Measurements from ENCODE around the gene IFI6. TPM values are rescaled to one million over a fixed set of nuclear protein-coding genes. Genes with fewer than 3 reads are reported as not detected.
"Not testable (repeated sequence)": the region's sequence is repeated elsewhere in the genome, so short reads cannot be mapped to it uniquely, and the experiment has no call there.

The IFI6 gene
- total RNA-seq, 1 donor from 2014 or later, result 45.2 TPM

- no peak for DNase-seq (ENCODE audit: low spot score in 2 of 2)
- no peak for FAIRE-seq
Observed at GRCh38 chr1:27632387-27633297, 39.4 kb downstream of the IFI6 start.

- no peak for FAIRE-seq
Observed at GRCh38 chr1:27630859-27631491, 41.0 kb downstream of the IFI6 start.

GRCh38 chr1:27628712-27629111 is 43.3 kb downstream of the IFI6 start:
- FAIRE-seq (no peak), DNase-seq (ENCODE audit: low spot score in 2 of 2) (no peak)

More at GRCh38 chr1:27630859-27631491, 41.0 kb downstream of the IFI6 start:
- DNase-seq (ENCODE audit: low spot score in 2 of 2), result no peak

GRCh38 chr1:27627733-27628132 is 44.3 kb downstream of the IFI6 start:
- not testable (repeated sequence) for FAIRE-seq

DNA sequence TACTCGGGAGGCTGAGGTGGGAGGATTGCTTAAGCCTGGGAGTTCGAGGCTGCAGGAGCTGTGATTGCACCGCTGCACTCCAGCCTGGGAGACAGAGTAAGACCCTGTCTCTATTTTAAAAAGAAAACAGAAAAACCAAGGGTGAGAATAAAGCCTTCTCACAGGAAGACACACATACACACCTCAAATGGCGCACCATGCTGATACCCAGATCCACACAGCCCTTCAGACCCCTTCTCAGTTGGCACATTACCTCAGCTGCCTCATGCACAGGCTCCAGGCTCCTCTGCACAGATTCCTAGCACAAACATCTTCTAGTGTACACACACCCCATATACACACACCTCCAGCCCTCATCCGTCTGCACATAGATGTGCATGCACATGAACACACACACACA is 44.9 kb downstream of the IFI6 start:
- DNase-seq (ENCODE audit: low spot score in 2 of 2), result no peak
- FAIRE-seq, result no peak

More at GRCh38 chr1:27627733-27628132, 44.3 kb downstream of the IFI6 start:
- DNase-seq (ENCODE audit: low spot score in 2 of 2), result not testable (repeated sequence)

DNA sequence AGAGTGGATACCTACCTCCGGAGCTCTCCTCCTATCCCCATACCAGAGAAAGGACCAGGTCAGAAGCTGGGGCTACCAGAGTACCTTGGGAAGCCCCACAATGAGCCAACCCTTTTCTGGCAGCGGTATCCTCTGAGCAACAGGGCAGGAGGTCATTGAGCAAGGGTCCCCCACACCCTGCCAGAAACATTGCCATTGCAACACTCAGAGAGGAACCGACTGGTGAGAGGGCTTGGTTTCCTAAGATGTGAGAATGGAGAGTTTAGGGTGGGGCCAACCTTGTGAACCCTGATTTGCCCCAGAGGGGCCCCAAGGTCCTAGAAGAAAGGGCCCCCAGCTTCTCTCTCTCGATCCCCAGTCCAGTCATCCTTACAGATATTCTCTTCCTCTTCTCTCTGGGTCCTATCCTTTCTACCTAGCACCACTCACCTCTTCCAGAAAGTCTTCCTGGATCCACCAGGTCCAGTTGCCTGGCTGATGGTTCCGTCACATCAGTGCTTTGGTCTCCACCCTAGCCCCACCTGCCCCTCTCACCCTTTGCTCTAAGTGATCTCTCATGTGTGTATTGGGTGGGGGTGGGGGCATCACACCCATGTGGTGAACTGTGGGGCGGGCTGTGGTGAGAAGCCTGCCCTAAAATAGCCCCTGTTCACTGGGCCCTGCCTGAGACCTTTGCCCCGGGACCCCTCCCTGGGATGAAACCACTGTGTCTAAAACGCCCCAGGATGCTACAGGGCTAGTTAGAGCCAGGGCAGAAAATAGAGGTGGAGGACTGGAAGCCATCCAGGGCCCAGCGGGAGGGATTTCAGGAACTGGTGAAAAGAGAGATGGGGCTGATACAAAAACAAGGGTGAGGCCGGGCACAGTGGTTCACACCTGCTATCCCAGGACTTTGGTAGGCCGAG is 45.7 kb downstream of the IFI6 start:
- FAIRE-seq (no peak), DNase-seq (ENCODE audit: low spot score in 2 of 2) (no peak)

- no peak for FAIRE-seq
- DNase-seq (ENCODE audit: low spot score in 2 of 2), result no peak
Observed at GRCh38 chr1:27624467-27625178, 47.4 kb downstream of the IFI6 start.

GRCh38 chr1:27623327-27624212 is 48.4 kb downstream of the IFI6 start:
- no peak for FAIRE-seq
- DNase-seq (ENCODE audit: low spot score in 2 of 2), result no peak

- FAIRE-seq (no peak), DNase-seq (ENCODE audit: low spot score in 2 of 2) (no peak)
Observed at GRCh38 chr1:27622828-27623227, 49.2 kb downstream of the IFI6 start.

GRCh38 chr1:27621051-27621920 is 50.7 kb downstream of the IFI6 start:
- DNase-seq (ENCODE audit: low spot score in 2 of 2) (no peak), FAIRE-seq (no peak)

DNA sequence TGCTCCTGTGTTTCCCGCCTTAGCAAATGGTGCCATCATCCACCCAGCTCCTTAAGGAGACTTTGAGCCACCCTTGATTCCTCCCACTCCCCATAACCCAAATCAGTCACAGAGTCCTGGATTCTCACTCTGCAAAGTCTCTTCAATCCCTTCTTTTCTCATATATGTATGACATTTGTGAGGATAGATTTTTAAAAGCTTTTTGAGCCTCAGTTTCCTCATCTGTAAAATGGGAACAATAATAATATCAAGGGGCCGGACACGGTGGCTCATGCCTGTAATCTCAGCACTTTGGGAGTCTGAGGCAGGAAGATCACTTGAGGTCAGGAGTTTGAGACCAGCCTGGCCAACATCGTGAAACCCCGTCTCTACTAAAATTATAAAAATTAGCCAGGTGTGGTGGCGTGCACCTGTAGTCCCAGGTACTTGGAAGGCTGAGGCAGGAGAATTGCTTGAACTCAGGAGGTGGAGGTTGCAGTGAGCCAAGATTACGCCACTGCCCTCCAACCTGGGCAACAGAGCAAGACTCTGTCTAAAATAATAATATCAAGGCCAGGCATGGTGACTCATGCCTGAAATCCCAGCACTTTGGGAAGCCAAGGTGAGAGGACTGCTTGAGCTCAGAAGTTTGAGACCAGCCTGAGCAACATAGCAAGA is 52.1 kb downstream of the IFI6 start:
- DNase-seq (ENCODE audit: low spot score in 2 of 2); FAIRE-seq: not testable (repeated sequence)

- no peak for FAIRE-seq
- DNase-seq (ENCODE audit: low spot score in 2 of 2), result no peak
Observed at GRCh38 chr1:27618341-27619082, 53.5 kb downstream of the IFI6 start.

- FAIRE-seq (no peak), DNase-seq (ENCODE audit: low spot score in 2 of 2) (no peak)
Observed at GRCh38 chr1:27617420-27617819, 54.6 kb downstream of the IFI6 start.

DNA sequence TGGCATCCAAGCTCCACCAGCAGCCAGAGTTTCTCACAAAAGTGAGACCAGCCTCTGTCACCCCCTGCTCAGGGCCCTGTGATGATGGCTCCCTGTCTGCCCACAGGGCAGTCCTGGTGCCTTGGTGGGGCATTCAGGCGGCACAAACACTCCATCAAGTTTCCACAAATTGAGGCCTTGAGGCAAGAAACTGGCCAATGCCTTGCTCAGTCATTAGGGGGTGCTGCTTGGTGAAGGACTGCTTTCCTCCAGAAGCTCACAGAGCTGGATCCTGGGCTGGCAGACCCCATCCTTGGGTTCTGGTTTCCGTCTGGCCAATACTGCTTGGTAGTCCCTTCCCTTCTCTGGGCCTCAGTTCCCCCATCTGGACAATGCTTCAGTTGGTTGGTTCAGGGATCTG is 55.6 kb downstream of the IFI6 start:
- no peak for DNase-seq (ENCODE audit: low spot score in 2 of 2)
- FAIRE-seq, result no peak
